Embryonic facial prominence (tissue), 1 donor: ENCODE results near the gene KIF4A.
"Not testable (repeated sequence)": the region's sequence is repeated elsewhere in the genome, so short reads cannot be mapped to it uniquely, and the experiment has no call there.

Source experiments
- DNase-seq: peaks from one replicate; pipeline ENCODE4 v3.0.0-alpha.2; 2016; ENCODE audit errors: extremely low spot score

KIF4A gene

GRCh38 chrX:70386235-70386634, 96.3 kb downstream of the KIF4A start:
- no peak for DNase-seq

GRCh38 chrX:70398899-70399298, 109.0 kb downstream of the KIF4A start:
- DNase-seq, result no peak

- DNase-seq, result not testable (repeated sequence)
These were observed 110.3 kb downstream of the KIF4A start for GRCh38 chrX:70400181-70400580.

GRCh38 chrX:70402721-70403120, 112.8 kb downstream of the KIF4A start:
- no peak for DNase-seq

GRCh38 chrX:70405003-70405402, 115.1 kb downstream of the KIF4A start:
- DNase-seq, result no peak

- DNase-seq, result no peak
These were observed 121.0 kb downstream of the KIF4A start for GRCh38 chrX:70410921-70411320.

GRCh38 chrX:70411475-70411874, 121.6 kb downstream of the KIF4A start:
- no peak for DNase-seq

GRCh38 chrX:70421618-70422017, 131.7 kb downstream of the KIF4A start:
- DNase-seq, result no peak

- DNase-seq, result no peak
These were observed 133.0 kb downstream of the KIF4A start, which contains the start of gene GDPD2 for GRCh38 chrX:70422851-70423341. TSS of gene GDPD2 (plus strand) at chrX:70423314. CDS start at chrX:70424985, 1,671 bp downstream.

- no peak for DNase-seq
These were observed 134.2 kb downstream of the KIF4A start for GRCh38 chrX:70423936-70424675.

GRCh38 chrX:70424801-70425200, 134.9 kb downstream of the KIF4A start:
- DNase-seq, result no peak

- no peak for DNase-seq
These were observed 136.7 kb downstream of the KIF4A start for GRCh38 chrX:70426286-70427278.

GRCh38 chrX:70427365-70427764, 137.5 kb downstream of the KIF4A start:
- no peak for DNase-seq

GRCh38 chrX:70429759-70430158, 139.9 kb downstream of the KIF4A start:
- no peak for DNase-seq

GRCh38 chrX:70432936-70433847, 143.3 kb downstream of the KIF4A start:
- DNase-seq, result no peak

GRCh38 chrX:70433848-70434351, 144.0 kb downstream of the KIF4A start:
- no peak for DNase-seq

- DNase-seq, result no peak
These were observed 144.5 kb downstream of the KIF4A start for GRCh38 chrX:70434352-70434866.

GRCh38 chrX:70434914-70435586, 145.1 kb downstream of the KIF4A start:
- no peak for DNase-seq

GRCh38 chrX:70436343-70436742, 146.4 kb downstream of the KIF4A start:
- no peak for DNase-seq

GRCh38 chrX:70437011-70437410, 147.1 kb downstream of the KIF4A start:
- no peak for DNase-seq
